Adrenal gland (tissue), 12 donors: ENCODE measurements around the gene CRYBG1. TPM values are rescaled to one million over a fixed set of nuclear protein-coding genes. Genes with fewer than 3 reads are reported as not detected.

Experiments
- DNase-seq, 7 donors: peaks; one replicate each; pipeline ENCODE4 v3.0.0-alpha.2; 2019 to 2020
- H3K27ac ChIP-seq, 5 donors: fragments of 200-600 bp; sonication (generic) in 4 of 5; 1 replicate in 3 of 5; 2 replicates in 2 of 5; pipeline versions ENCODE4 v1.5.1 to v1.8.0; 2016 to 2020; ENCODE audit warnings: mild to moderate bottlenecking in 1 of 5
- H3K27me3 ChIP-seq: fragments of 200-600 bp; 2 replicates; pipeline ENCODE4 v1.8.0; 2021
- H3K36me3 ChIP-seq, 2 donors: fragments of 200-600 bp; replicated peaks in 1 of 2; 1 replicate in 1 of 2; 2 replicates in 1 of 2; pipeline versions ENCODE4 v1.5.1 to v1.8.0; 2018 to 2022
- H3K4me1 ChIP-seq, 2 donors: fragments of 200-600 bp; replicated peaks in 1 of 2; 1 replicate in 1 of 2; 2 replicates in 1 of 2; pipeline versions ENCODE4 v1.5.1 to v1.8.0; 2018 to 2021
- H3K4me3 ChIP-seq, 4 donors: fragments of 200-600 bp; sonication (generic) in 3 of 4; one replicate each; pipeline ENCODE4 v1.5.1; 2016 to 2018
- H3K9me3 ChIP-seq, 3 donors: fragments of 200-600 bp; sonication (generic) in 1 of 3; replicated peaks in 1 of 3; 1 replicate in 2 of 3; 2 replicates in 1 of 3; pipeline versions ENCODE4 v1.5.1 to v1.8.0; 2016 to 2021
- CTCF ChIP-seq, 6 experiments: fragments of 450-650 bp in 4 of 6; fragments of 200-600 bp in 2 of 6; sonication (generic) in 1 of 6; IDR thresholded peaks; 1 replicate in 5 of 6; 2 replicates in 1 of 6; pipeline versions ENCODE4 v1.5.1 to v1.8.0; 2016 to 2021; ENCODE audit warnings: antibody characterized with exemption in 6 of 6, mild to moderate bottlenecking in 2 of 6, moderate library complexity in 1 of 6
- POLR2A ChIP-seq, 2 donors: fragments of 450-650 bp; IDR thresholded peaks; one replicate each; pipeline ENCODE4 v1.6.1; 2017; ENCODE audit warnings: antibody characterized with exemption in 2 of 2, mild to moderate bottlenecking in 2 of 2, moderate library complexity in 1 of 2
- WGBS, 4 donors: extraction: QIAGEN DNeasy Blood & Tissue Kit in 2 of 4; methylation state at CpG; one replicate each; pipeline versions ENCODE4 v1.1.5 to v1.1.7; 2013 to 2017; 5-methylcytosine and 5-hydroxymethylcytosine counted together
- intact Hi-C, 2 donors: fragments of 100-400 bp; cut with DNase I; formaldehyde crosslinking; loops; one replicate each; pipeline versions ENCODE4 v1.14.1 to v1.15.0; 2022 to 2023
- polyA plus RNA-seq, 3 donors: library from polyadenylated mRNA; stranded (reverse); fragments of 200-250 nt in 2 of 3; fragments of 350-450 nt in 1 of 3; fragmentation: Illumina TruSeq in 1 of 3; extraction: RNeasy Lipid Tissue Mini Kit (QIAGEN cat#74804) in 1 of 3; gene quantifications; one replicate each; pipeline ENCODE4 v1.2.3, GENCODE V29; 2013 to 2014
- total RNA-seq, 9 donors: library from RNA; depleted of rRNA in 4 of 9; stranded (reverse); fragments of >200 nt in 4 of 9; fragments of 120-200 nt in 1 of 9; fragmentation: NEBNext Ultra II Directional in 1 of 9; extraction: Animal tissue kit (Norgen Biotek cat#: 25700) in 1 of 9; gene quantifications; one replicate each; pipeline versions ENCODE4 v1.1.0 to v1.2.4, GENCODE V29; 2013 to 2023
- donor health status: healthy with polysubstance abuse.
- donor health status: Bipolar disorder and iron deficiency.
- donor health status: DM: yes; HTN: yes; CAD: no.
- donor health status: DM: no; HTN: no; CAD: no.
- donor health status: DM: no; HTN: no; CAD: no.
- donor health status: DM: yes; HTN: yes; CAD: no.

CRYBG1 gene
- total and polyA plus RNA-seq, 12 donors = 0.83 to 5.1 (median 2.2) TPM

- H3K27ac ChIP-seq = no peak overlapping the region
- WGBS, 4 donors = 72 to 79% (median 78%) methylated on average over 6 of the region's 6 CpGs
- DNase-seq = no peak
- no peaks in the 10 kb centered on the region for H3K9me3 ChIP-seq
- intact Hi-C loops = no loop called here
- H3K4me3 ChIP-seq = no peak overlapping the region
- TF ChIP-seq POLR2A (IDR thresholded peaks at IDR 0.05) (no peak), CTCF (IDR thresholded peaks at IDR 0.05) (no peak)
- no peaks in the 10 kb centered on the region for H3K27me3 ChIP-seq
- H3K36me3 ChIP-seq = no peaks in the 10 kb centered on the region
- no peaks in the 10 kb centered on the region for H3K4me1 ChIP-seq
Measured at GRCh38 chr6:106411643-106412200, 51.2 kb downstream of the CRYBG1 start.

GRCh38 chr6:106413016-106413415, 52.5 kb downstream of the CRYBG1 start:
- H3K4me3 ChIP-seq = no peak overlapping the region
- no peaks in the 10 kb centered on the region for H3K4me1 ChIP-seq
- intact Hi-C loops = no loop called here
- H3K36me3 ChIP-seq = no peaks in the 10 kb centered on the region
- H3K27ac ChIP-seq = no peak overlapping the region
- no peak for TF ChIP-seq CTCF (IDR thresholded peaks at IDR 0.05)
- TF ChIP-seq POLR2A (IDR thresholded peaks at IDR 0.05) = no peak
- DNase-seq = no peak
- H3K27me3 ChIP-seq = no peaks in the 10 kb centered on the region
- H3K9me3 ChIP-seq = no peaks in the 10 kb centered on the region

GRCh38 chr6:106413722-106414121, 53.2 kb downstream of the CRYBG1 start:
- Histone ChIP-seq H3K9me3 (no peaks in the 10 kb centered on the region), H3K4me3 (no peak overlapping the region), H3K27me3 (no peaks in the 10 kb centered on the region), H3K27ac (no peak overlapping the region), H3K36me3 (no peaks in the 10 kb centered on the region), H3K4me1 (no peaks in the 10 kb centered on the region)
- TF ChIP-seq POLR2A (IDR thresholded peaks at IDR 0.05) (no peak), CTCF (IDR thresholded peaks at IDR 0.05) (no peak)
- intact Hi-C loops = no loop called here
- DNase-seq = no peak
- WGBS, 4 donors = 40 to 59% (median 45%) methylated on average over 2 of the region's 2 CpGs

- intact Hi-C loops = no loop called here
- H3K36me3 ChIP-seq = no peaks in the 10 kb centered on the region
- TF ChIP-seq POLR2A (IDR thresholded peaks at IDR 0.05) (no peak), CTCF (IDR thresholded peaks at IDR 0.05) (no peak)
- H3K4me3 ChIP-seq = no peak overlapping the region
- DNase-seq = no peak
- H3K27me3 ChIP-seq = no peaks in the 10 kb centered on the region
- H3K4me1 ChIP-seq = no peaks in the 10 kb centered on the region
- H3K27ac ChIP-seq = no peak overlapping the region
- WGBS, 4 donors = 74 to 84% (median 82%) methylated on average over 4 of the region's 4 CpGs
- no peaks in the 10 kb centered on the region for H3K9me3 ChIP-seq
Measured at GRCh38 chr6:106415921-106416320, 55.4 kb downstream of the CRYBG1 start.
